Medulla oblongata (tissue), 1 donor: ENCODE results near the gene PTPRG.

Experiments
- DNase-seq: peaks from one replicate; pipeline ENCODE4 v3.0.0-alpha.2; 2015; ENCODE audit errors: extremely low spot score

Gene PTPRG

DNA sequence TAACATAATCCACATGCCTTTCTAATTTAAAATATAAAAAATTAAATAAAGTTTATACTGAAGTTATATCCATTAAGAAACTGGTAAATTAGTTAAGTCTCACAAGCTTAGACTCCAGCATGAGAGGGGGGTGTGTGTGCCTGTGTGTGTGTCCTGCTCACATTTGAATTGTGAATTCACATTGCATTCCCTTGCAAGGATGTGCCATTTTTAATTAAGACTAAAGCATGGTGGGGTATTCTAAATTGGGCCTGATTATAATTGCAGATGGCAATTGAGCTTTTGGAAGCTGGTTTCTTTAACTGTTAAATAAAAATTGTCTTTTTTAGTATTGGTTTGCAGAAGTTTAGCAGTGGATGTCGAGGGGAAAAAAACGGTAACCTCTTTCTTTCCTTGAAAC lies 56.9 kb downstream of the PTPRG start:
- DNase-seq = no peak

DNA sequence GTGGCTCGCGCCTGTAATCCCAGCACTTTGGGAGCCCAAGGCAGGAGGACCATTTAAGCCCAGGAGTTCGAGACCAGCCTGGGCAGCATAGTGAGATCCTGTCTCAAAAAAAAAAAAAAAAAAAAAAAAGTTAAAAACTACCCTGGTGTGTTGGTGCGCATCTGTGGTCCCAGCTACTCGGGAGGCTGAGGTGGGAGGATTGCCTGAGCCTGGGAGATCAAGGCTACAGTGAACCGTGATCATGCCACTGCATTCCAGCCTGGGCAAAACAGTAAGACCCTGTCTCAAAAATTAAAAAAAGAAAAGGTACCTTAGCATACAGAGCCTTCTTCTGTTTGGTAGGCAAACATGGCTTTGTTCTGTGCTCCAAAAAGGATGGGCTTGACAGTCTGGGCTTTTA lies 57.5 kb downstream of the PTPRG start:
- DNase-seq = no peak

DNA sequence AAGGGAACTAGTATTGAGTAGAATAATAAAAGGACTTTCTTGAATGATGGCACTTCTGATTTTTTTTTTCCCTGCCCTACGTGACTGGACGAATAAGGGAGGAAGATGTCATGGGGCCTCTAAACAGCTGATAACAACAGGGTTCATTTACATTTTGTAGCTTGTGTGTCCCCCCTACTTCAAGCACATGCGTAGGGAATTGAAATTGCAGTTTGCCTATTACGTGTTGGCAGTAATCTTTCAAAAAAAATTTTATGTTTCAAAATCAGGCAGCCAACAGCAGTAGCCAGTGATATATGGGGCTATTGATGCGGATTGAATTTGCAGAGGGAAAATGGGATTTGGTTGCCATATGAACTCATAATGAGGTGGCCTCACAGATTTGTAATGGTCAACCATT lies 58.7 kb downstream of the PTPRG start:
- no peak for DNase-seq

DNA sequence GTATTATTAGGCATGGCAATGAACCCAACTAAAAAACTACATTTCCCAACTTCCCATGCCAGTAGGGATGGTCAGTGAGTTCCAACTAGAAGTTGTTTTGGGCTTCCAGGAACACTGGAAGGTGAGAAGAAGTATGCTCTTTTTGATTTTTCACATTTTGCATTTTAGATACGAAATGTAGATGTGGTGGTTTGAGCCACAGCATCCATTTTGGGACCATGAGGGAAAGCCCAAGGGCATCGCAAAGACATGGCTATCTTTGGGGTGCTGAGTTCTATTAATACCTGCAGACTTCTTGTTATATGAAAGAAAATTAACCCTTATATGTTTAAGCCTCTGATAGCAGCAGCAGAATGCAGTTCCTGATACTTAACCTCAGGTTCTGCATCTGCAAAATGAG lies 62.9 kb downstream of the PTPRG start:
- no peak for DNase-seq

DNA sequence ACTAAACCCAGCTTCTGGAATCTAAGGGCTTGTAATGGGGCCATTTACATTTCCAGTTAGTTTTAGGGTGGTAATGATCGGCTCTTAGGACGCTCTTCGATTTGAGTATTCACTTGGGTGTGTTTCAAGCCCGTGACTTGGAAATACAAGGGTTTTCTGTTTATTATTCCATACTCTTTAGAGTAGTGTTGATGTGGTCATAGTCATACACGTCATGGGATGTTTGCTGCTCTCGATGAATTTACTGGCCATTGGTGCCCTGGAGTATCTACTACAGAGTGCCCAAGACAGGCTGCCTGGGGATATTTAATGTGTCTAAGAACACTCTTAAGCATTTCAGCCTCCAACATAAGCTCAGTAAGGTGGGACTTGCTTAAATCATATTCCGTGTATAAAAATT lies 64.1 kb downstream of the PTPRG start:
- no peak for DNase-seq

DNA sequence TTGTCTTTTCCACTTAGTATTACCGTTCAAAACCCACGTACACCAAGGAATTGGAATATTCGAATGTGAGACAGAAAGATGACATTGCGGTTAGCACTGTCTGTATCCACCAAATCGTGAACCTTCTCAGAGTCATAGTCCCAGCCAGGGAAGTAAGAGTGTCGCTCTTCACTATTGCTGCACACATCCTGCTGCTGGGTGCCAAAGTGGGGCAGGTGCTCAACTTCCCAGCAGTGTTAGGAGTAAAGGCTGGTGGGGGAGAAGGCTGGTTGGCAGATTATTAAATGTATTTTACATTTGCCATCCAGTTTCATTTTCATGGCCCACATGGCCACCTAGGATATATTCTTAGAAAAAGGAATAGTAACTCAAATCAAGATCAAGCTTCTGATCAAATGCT lies 65.1 kb downstream of the PTPRG start:
- no peak for DNase-seq

DNA sequence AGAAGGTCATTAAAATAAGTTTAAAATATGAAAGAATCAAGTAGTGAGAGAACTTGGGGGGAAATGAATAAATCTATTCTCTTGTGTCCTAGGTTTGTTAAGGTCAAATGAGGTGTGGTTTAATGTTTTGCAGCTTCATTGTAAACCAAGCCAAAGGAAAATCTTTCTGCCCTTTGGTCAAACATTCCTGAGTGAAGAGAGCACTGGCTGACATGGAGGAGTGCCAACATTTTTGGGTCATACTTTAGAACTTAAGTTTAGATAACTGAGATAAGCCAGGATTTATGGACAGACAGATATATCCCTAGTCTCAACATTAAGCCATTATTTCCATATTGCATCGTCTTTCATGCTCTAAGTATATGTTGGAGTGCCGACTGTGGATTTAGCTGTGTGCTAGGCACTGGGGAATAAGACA lies 66.4 kb downstream of the PTPRG start:
- DNase-seq = no peak

DNA sequence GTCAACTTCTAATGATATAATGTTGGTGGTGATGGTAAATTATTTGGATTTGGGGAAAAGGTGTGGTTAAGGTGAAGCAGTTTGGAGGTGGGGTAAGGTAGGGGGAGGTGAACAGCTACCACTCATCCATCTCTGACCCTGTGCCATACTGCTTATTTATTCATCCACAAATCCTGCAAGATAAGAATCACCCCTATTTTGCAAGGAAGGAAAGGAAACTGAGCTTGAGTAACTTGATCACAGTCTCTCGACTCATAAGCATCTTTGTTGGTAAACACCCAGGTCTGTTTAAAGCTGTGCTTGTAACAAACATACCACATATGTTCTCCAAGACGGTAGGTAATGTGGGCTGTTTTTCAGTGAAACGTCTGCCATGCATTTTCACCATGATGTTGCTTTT lies 67.3 kb downstream of the PTPRG start:
- DNase-seq = no peak

DNA sequence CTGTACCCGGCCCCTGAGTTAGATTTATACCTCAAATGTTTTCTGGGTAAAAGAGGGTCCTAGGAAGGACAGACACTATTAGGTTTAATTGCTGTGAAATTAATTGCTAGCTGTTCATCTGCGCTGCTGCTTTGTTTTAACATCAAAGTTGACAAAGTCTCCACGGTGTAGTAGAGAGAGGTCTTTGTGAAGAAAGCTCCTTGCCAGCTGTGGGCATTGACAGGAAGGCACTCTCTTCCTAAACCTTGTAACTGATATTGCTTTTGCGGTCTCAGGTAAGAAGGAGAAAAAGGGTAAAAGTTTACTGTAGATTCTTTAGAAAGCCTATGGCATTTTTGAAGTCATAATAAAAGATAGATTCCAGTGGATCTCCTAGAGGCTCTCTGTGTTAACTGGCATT lies 68.1 kb downstream of the PTPRG start:
- no peak for DNase-seq

DNA sequence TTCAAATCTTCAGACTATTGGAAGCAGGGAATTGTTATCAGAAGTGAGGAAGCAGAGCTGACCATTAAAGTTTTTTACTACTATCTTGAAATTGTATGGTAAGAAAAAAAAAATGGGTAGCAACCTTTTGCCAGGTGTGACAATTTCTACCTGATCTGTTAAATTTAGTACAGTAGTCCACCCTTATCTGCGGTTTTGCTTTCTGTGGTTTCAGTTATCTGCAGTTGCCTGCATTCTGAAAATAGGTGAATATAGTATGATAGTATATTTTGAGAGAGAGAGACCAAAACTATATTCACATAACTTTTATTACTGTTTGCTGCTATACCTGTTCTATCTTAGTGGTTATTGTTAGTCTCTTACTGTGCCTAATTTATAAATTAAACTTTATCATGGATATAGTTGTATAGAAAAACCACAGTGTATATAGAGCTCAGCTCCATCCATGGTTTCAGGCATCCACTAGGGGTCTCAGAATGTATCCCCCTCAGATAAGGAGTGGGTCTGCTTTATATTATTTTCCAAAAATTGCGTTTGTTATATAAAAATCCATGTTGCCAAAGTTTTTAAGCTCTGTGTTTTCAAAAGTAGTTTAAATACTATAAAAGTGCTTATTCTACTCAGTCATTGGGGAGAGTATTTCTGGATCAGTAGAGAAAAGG lies 69.9 kb downstream of the PTPRG start:
- DNase-seq = no peak

DNA sequence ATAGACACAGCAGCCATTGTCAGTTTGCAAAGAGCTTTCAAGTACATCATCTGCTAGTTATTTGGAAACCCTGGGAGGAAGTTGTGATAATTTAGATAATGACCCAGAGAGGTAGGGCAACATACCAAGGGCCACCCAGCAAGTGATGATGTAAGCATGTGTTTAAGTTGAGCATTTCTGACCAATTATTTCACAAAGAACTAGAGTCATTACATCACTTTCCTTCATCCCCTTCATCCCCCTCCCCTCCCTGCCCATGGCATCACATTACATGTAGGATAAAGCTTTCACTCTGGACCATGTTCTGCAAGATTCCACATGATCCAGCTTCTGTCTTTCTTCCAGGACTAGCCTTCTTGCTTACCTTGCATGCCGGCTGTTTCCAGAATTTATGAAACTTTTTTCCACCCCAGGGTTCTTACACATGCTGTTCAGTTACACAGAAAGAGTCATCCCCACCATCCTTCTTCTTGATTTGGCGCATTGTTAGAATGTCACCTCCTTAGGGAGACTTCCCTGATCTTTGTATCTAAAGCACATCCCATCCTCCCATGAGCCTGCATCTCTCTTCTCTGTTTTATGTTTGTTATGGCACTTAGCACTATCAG lies 71.3 kb downstream of the PTPRG start:
- DNase-seq = no peak

DNA sequence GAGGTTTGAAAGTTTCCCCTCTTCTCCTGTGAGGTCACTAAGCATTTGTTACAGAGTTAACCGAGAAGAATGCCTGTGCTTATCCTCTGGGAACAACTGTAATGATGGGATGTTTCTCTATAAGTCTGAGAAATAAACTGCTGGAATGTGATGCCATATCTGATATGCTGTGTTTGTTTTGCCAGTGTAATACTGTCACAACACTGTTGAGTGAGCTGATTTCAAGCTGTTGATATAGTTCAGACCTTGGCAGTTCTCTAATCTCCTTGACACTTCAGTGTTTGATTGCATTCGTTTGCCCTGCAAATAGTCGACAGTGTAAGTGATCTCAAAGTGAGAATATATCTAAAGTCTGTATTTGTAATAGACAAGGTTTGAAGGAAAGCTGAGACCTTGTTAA lies 73.3 kb downstream of the PTPRG start:
- no peak for DNase-seq

DNA sequence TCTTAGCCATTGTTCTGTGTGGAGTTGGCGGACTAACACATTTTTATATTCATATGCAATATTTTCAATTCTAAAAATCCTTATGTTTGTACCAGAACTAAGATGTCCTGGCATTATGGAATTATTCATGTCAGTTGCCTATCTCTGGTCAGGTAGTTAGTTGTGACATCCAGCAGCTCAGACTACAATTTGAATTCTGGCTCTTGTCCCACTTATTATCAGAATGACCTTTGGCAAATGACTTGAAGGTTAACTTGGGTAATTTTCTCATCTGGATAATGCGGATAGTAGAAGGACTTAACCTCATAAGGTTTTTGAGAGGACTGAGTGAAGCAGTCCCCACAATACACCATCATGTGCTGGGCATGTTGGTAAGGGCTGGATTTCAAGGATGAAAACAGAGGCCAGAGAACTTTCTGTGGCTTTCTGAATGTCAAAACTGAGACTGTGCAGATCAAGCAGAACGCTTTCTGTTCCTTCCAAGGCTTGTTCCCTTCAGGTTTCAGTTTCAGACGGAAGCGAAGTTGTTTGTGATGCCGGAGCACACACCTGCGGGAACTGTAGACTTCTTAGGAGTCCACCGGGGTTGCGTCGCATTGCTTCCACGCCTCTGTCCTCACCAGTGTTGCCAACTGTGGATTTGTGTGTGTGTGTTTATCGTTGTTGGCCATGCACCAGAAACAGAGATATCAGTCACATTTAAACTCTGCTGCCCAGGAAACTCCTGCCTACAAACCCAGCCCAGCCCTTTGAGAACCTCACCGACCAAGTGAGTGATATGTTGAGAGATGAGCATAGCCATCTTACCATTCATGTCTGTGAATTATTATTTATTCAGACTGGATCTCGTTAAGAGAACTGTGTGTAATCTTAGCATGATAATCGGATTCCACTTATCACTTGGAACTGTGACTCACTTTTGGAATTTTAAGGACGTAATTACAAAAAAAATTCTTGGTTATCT lies 76.0 kb downstream of the PTPRG start:
- no peak for DNase-seq

DNA sequence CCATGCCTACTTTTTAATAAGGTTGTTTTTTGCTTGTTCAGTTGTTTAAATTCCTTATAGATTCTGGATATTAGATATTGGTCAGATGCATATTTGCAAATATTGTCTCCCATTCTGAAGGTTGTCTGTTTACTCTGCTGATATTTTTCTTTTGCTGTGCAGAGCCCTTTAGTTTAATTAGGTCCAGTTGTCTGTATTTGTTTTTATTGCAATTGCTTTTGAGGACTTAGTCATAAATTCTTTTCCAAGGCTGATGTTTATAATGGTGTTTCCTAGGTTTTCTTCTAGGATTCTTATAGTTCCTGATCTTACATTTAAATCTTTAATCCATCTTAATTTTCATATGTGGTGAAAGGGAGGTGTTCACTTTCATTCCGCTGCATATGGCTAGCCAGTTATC lies 77.4 kb downstream of the PTPRG start:
- DNase-seq = no peak

DNA sequence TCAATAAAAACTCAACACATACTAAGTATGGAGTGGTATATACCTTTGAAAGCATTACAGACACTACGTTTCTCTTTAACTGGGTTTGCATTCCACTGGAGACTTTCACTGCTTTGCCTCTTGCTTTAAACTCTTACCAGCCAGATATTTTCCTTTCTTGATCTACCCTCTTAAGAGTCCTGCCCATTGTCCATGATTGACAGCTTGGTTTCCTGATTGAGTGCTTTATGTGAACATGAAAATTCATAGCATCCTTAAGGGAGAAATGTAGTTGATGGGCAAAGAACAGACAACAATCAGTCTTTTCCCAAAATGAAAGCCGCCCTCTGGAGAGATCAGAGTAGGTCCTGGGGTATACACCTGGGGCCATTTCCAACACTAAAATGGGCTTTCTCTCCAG lies 78.6 kb downstream of the PTPRG start:
- no peak for DNase-seq

DNA sequence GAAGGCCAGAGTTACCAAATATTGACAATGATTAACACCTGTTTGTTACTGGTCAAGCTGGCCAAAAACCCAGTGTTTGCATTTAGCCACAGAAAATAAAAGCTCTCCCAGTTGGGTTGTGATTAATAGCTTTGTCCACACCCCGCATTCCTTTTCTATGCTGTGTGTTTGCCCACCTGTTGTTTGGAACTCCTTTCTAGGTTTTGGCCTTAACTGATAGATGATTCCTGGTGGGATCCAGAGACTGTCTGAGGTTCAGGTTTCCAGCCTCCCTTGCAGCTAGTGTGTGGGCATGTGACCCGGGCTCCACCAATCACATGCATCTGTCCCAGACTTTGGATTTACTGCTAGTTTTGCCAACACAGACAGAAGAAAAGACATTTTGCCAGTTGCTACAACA lies 83.8 kb downstream of the PTPRG start:
- DNase-seq = no peak

DNA sequence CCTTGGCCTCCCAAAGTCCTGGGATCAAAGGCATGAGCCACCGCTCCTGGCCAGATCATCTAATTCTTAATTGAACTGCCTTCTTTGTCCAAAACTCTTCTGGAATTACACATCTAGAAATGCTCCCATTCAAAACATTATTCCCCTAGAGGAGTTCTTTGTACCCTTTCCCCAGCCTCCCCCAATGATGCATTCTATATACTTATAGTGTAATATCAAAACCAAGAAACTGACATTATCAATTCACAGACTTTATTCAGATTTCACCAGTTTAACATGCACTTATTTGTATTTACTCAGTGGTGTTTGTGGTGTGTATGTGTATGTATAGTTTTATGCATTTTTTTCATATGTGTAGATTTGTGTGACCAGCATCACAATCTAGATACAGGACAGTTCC lies 85.0 kb downstream of the PTPRG start:
- DNase-seq = no peak

DNA sequence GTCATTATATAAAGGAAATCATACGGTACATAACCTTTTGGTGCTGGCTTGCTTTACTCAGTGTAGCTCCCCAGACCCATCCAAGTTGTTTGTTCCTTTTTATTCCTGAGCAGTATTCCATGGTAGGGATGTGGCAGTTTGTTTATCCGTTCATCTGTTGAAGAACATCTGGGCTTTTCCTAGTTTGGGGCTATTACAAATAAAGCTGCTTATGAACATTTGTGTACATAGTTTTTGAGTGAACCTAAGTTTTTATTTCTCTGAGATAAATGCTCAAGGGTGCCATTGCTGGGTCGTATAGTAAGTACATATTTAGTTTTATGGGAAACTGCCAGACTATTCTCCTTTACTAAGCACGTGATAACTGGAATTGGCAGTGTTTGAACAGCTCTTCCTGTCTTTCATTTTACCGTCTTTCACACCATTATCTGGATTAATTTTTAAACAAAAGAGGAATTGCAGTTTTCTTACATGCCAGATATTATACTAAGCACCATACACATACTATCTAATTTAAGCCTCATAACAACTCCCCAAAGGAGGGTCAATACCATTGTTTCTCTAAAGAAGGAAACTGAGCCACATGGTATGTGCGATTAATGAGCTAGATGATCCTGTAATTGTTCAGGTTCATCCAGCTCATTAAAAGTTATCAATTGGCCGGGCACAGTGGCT lies 85.6 kb downstream of the PTPRG start:
- DNase-seq = no peak

DNA sequence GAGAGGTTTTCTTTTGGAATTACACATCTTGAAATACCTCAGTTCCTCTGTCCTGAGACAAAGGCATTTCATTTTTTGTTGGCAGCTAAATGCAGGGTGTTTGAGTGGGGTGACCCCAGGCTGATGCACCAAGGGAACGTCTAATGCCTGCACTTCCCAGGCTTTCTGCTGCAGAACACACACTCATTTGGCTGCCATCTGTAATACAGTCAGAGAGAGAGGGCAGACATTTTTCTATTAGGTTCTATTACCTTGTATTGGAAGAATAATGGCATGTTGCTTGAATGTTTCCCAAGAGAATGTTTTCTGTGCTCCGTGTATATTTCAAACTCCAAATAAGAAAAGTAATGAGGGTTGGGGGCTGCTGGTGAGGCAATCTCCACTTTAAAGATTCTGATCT lies 87.1 kb downstream of the PTPRG start:
- DNase-seq = no peak

DNA sequence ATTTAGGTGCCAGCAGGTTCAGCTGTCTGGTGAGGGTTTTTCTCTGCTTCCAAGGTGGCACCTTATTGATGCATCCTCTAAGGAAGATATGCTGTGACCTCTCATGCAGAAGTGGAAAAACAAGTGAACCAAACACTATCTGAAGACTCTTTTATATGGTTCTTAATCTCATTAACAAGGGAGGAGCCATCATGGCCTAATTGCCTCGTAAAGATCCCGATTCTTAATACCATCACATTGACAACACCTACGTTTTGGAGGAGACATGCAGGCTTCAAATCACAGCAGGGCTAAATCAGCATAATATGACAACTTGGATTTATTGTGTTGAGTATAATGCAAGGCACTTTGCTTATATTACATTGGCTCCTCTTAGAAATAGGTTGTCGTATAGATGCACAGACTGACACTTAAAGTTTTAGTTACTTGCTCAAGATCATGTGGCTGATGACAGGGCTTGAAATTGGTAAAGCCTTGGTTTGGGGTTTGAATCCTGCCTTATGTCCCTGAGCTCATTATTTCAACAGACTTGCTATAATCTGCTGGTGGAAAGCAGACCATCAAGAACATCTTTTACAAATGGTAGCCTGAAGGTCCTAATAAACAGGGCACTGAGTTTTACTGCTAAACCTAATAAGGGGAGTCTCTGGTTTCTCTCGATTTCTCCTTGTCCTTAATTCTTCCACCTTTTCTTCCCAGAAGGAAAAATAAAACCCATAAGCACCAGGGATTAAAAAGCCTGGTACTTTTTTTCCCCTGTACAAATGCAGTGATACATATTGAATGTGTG lies 88.2 kb downstream of the PTPRG start:
- DNase-seq = no peak

DNA sequence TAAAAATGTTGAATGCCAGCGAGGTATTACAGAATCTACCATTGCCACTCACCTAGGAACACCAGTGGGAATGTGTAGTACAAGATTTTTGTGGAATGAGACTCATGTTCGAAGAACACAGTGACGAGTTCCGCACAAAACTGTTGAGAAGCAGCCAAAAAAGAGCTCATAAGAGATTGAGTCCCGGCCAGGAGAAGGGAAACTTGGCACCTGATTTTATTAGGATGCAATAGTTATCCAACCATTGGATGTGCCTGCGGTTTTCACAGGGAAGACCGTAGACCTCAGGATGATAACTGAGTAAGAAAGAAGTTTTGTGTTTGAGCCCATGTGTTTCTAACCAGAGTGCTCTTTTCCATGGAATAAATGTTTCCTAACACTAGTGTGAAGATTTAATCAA lies 88.9 kb downstream of the PTPRG start:
- no peak for DNase-seq
